Cerebellar nuclear complex (tissue), 1 donor: ENCODE measurements around the gene TAPT1.
A peak's percentile ranks its signal among the peaks of the same experiment; 100 is the strongest.

Experiments used
- DNase-seq, 2 experiments: peaks; one replicate each; lab custom pipeline; 2025; lab: John Stamatoyannopoulos, UW

Gene TAPT1

GRCh38 chr4:16248605-16249004, 22.3 kb upstream of the TAPT1 start:
- DNase-seq, result no peak

GRCh38 chr4:16245241-16245640, 19.0 kb upstream of the TAPT1 start:
- DNase-seq, result no peak

- DNase-seq, result no peak
These were observed 17.0 kb upstream of the TAPT1 start for GRCh38 chr4:16243285-16243684.

GRCh38 chr4:16240300-16240699, 14.0 kb upstream of the TAPT1 start:
- no peak for DNase-seq

GRCh38 chr4:16239086-16239485, 12.8 kb upstream of the TAPT1 start:
- no peak for DNase-seq

- DNase-seq, result no peak
These were observed 12.1 kb upstream of the TAPT1 start for GRCh38 chr4:16238327-16238726.

- no peak for DNase-seq
These were observed 11.4 kb upstream of the TAPT1 start for GRCh38 chr4:16237715-16238114.

- no peak for DNase-seq
These were observed 10.2 kb upstream of the TAPT1 start for GRCh38 chr4:16236402-16237023.

GRCh38 chr4:16235209-16235608, 8.9 kb upstream of the TAPT1 start:
- DNase-seq, result no peak

- DNase-seq, result no peak
These were observed 7.4 kb upstream of the TAPT1 start for GRCh38 chr4:16233569-16234177.

GRCh38 chr4:16231570-16232245, 5.4 kb upstream of the TAPT1 start:
- no peak for DNase-seq

GRCh38 chr4:16230308-16230707, 4.0 kb upstream of the TAPT1 start:
- no peak for DNase-seq

GRCh38 chr4:16229604-16230003, 3.3 kb upstream of the TAPT1 start:
- DNase-seq, result no peak

GRCh38 chr4:16227462-16227868, 1.2 kb upstream of the TAPT1 start:
- no peak for DNase-seq

- DNase-seq, result peak; percentile 10 to 29
These were observed 668 bp upstream of the TAPT1 start for GRCh38 chr4:16226816-16227461.

- no peak for DNase-seq
These were observed 956 bp downstream of the TAPT1 start for GRCh38 chr4:16225167-16225862.

GRCh38 chr4:16224264-16225166, 1.8 kb downstream of the TAPT1 start:
- no peak for DNase-seq

- DNase-seq, result no peak
These were observed 3.2 kb downstream of the TAPT1 start for GRCh38 chr4:16222957-16223527.

GRCh38 chr4:16218950-16219349, 7.3 kb downstream of the TAPT1 start:
- no peak for DNase-seq

- no peak for DNase-seq
These were observed 8.8 kb downstream of the TAPT1 start for GRCh38 chr4:16217300-16218051.
